H54 (cell line): ENCODE data around the gene CLTA.

Experiments
- DNase-seq: peaks from one replicate; pipeline ENCODE4 v3.0.0; 2011; ENCODE audit warnings: low spot score, mixed read lengths; ENCODE audit not compliant: insufficient read length
- FAIRE-seq: peaks from 3 replicates; lab custom pipeline; 2011; peaks lifted over from hg19 to GRCh38; lab: Jason Lieb, UNC
- POLR2A ChIP-seq: IDR thresholded peaks from 2 replicates; pipeline ENCODE4 v1.6.1; 2011; ENCODE audit warnings: low read depth, mild to moderate bottlenecking, low read length

Gene CLTA

DNA sequence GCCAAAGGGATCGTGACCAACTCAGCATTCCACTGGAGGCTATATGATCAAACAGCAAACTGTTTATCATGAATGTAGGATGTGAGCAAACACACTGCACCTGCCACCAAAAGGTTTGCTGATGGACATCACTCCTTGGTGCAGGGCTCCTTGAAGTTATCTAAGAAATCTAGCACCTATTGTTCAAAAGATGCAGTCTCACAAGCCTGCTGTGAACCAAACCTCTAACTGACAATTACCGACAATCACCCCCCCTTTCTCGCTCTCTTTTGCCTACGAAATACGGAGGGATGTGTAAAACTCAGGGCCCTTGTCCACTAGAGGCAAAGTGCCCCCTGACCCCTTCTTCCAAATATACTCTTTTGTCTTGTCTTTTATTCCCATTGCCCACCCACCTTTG is 2.5 kb upstream of the CLTA start:
- DNase-seq (no peak), FAIRE-seq (no peak)
- no peak for TF ChIP-seq POLR2A

DNA sequence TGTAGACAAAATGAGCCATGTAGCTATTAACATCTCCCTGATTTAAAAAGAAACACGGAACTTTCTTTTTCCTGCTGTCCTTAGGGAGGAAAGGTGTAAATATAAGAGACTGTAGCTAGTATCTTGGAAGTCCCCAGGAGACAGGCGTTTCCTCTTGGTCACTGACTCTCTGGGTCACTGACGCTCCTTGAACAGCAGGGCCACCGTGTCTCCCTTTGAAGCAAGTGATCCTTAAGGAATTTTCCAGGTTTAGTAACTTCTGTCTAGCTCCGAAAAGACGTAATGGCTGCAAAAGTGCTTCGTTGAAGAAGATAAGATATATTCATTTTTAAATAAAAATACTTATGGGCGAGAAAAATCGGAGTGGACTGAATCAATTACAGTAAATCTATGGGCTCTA is 745 bp upstream of the CLTA start:
- FAIRE-seq: no peak
- TF ChIP-seq POLR2A: no peak
- DNase-seq: no peak

DNA sequence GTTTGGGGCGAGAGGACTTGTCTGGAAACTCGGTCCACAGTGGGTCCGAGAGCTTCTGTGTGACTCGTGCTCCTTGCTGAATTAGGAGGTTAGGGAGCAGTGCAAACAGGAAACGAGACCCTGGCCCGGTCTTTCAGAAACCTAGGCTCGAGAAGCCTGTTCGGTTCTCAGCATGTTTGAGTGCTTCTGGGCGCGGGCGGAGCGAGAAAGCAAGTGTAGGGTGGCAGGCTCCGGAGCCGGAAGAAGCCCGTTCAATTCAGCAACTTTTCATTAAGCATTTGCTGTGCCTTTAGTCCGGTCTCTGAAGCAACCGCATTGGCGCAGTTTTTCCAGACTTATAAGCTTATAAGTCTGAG is 547 bp downstream of the CLTA start:
- FAIRE-seq (no peak), DNase-seq (no peak)
- TF ChIP-seq POLR2A: no peak

DNA sequence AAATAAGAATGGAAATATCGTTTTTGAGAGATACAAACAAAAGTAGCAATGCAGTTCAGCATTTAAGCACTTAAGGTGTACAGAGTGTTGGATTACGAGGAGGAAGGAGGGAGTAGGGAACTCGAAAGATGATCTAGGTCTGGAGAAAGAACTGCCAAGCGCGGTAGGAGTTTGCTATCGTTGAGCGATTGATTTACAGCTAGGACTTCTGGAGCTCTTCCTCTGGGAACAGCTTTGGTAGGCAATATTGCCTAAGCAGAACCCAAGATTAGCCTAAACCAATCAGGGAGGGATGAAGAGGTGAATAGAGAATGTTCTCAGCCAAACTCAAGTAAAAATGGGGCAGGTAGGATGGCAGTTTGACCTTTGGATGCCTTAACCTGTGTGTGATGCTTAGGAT is 965 bp downstream of the CLTA start:
- DNase-seq: no peak
- no peak for TF ChIP-seq POLR2A
- FAIRE-seq: no peak

DNA sequence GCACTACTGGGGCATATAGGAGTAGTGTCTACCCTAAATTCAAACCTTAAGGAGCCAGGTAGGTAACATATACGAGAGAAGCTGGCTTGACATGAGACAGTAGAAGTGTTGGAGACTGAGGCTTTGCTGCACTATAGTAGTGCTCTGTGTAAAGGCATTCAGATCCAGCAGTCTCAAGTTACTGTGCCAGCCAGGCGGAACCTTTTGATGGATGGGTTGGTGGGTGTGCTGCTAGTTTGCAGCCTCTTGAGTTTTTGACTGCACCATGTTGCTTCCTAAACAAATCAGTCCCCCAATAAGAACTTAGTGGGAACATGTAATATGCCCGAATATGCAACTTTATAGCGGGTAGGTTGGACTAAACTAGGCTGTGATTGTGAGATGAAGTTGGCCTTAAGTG is 1.5 kb downstream of the CLTA start:
- no peak for TF ChIP-seq POLR2A
- no peak for DNase-seq
- no peak for FAIRE-seq

DNA sequence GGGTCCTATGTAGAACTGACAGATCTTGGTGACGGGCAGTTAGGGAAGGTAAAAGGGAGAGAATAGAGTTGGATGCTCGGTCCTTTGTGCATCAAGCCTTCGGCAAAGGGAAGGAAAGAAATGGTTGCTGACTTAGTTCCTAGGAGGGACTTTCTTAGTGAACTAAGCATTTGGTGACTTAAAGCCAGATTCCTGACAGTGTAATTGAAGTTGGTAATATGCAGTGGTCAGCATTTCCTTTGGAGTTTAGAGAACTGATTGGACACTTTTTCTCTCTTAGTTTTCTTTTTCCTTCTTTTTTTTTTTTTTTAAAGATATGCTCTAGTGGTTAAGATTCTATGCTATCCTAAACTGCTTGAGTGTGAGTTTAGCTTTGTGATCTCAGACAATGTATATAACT is 2.3 kb downstream of the CLTA start:
- DNase-seq (no peak), FAIRE-seq (no peak)
- no peak for TF ChIP-seq POLR2A

DNA sequence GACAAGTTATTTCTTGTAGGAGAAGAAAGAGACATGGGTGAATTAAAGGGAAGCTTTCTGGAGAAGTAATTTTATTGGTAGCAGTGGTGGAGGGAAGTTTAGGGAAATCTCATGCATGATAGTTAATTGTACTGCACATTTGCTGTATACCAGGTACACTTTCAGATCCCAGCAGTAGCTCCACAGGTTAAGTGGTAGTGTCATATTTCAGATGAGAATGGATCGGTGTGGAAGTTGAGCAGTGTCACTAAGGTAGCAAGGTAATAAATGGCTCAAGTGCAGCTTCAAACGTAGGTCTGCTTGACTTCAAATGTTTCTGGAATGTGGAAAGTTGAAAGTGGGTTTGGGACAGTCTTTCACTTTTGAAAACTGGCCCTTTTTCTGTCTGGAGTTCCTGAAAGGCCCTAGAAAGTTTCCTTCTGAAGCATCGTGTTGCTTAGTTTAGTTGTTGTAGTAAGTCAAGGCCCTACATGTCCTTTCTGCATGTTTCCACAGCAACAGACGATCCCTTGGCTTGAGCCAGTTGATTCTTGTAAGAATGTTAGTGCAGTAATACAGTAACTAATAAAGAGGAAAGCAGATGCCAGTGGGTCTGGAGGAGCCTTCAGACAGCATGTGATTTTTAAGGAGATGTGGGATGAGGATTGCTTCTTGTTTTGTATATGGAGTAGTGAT is 3.7 kb downstream of the CLTA start:
- DNase-seq (no peak), FAIRE-seq (no peak)
- no peak for TF ChIP-seq POLR2A

DNA sequence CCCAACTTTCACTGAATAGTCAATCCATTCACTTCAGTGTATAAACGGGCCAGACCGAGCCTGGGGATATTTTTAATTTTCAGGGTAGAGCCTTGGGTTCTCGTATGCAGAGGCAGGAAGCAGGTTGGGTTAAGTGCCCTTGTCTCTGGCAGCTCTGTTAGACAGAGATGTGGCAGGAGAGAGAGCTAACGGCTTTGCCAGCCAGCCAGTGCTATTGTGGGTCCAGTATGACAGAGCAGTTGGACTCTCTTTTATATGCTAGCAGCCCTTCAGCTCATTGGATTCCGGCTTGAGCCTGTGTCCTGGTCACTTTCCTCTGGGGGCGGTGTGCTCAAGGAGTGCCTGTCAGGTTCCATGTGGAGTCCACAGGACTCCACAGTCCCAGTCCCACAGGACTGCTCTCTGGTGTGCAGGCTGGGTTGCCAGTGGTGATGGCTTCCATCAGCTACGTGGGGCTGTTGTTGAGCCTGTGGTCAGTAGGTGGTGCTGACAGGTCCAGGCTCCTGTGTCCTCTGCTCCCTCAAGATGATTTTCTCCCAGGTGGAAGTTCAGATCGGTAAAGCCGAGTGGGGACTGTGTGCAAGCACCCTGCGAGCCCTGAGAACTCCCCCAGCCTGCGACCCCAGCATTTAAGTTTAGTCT is 14.3 kb downstream of the CLTA start:
- FAIRE-seq (no peak), DNase-seq (no peak)
- no peak for TF ChIP-seq POLR2A

DNA sequence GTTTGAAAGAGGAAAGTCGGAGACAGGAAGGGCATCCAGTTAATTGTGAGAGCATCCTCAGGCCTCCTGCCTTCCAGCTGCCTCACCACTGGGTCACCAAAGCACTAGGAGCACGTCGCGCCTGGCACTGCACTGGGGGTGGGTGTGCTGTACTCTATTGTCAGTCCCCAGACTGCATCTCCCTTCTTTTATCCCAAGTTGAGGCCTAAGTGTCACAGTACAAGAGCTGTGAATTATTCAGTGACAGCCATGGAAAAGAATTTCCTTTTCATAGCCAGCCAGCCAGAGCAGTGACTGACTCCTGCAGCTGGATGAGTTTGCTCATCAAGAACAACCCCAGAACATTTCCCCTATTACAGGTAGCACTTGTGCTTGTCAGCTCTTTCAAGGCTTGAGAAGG is 16.3 kb downstream of the CLTA start:
- FAIRE-seq (no peak), DNase-seq (no peak)
- no peak for TF ChIP-seq POLR2A

DNA sequence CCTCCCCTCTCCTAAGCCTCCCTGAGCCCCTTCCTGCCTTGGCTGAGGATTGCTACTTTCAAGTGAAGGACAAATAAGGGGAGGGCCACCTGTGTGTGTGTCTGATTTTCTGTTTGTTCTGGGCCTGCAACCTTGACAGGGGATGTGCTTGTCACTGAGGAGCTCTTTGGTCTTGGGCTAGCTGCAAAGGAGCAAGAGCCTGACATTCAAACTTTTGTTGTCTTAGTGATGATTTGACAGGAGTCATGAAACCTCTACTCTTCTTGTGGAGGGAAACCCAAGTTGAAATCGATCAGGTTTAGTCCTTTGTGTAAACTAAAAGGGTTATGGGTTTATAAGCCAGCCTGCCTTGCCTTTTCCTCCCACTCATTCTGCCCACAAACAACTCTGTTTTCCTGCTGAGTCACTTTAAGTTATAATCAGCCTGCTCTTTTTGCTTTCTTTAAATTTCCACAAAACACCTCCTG is 16.9 kb downstream of the CLTA start:
- no peak for TF ChIP-seq POLR2A
- DNase-seq (no peak), FAIRE-seq (no peak)

DNA sequence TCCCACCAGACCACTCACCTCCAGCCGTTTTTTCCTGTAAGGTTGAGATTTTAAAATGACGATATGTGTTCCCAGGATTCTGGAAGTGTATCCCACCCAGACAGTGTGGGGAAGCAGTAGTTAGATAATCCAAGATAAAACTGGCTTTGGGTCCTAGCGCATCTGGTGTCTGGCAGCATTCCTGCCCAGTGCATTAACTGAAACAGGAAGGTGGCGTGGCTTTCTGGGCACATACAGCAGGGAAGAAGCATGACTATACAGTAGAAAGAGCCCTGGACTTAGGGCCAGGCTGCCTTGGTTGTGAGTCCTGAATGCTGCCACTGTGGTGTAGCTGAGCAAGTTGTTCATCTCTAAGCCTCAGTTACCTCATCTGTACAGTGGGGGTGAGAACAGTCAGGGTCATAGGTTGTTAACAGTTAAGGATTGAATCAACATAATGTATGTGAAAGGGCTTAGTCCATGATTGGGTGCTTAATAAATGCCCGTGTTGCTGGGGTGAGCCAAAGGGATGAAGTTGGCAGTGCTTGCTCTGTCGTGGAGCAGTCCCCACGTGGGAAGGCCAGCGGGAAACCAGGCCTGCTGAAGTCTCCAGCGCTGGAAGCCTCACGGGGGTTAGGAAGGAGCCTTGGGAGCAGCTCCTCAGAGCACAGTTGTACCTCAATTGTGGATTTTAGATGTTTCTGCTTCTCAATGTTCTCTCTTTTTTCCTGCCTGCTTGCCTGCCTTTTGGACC is 18.0 kb downstream of the CLTA start:
- DNase-seq (no peak), FAIRE-seq (no peak)
- TF ChIP-seq POLR2A: no peak

DNA sequence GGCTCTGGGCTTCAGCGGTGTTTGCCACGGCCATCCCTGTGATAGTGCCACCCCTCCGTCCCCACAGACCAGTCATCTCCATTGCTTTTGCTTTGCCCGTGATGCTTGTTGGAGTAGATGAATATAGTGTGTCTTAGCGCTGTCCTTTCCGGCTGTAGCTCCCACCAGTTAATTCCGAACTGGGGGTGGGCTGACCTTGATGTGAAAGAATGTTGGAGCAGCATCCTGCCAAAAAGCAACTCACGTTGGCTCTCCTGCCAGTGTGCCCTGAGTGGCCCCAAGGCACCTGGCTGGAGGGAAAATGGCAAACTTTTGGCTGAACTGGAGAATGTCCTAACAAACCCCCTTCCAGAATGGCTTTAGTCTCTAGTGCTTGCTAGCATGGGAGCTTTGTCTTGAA is 20.0 kb downstream of the CLTA start:
- TF ChIP-seq POLR2A: no peak
- FAIRE-seq (no peak), DNase-seq (no peak)

DNA sequence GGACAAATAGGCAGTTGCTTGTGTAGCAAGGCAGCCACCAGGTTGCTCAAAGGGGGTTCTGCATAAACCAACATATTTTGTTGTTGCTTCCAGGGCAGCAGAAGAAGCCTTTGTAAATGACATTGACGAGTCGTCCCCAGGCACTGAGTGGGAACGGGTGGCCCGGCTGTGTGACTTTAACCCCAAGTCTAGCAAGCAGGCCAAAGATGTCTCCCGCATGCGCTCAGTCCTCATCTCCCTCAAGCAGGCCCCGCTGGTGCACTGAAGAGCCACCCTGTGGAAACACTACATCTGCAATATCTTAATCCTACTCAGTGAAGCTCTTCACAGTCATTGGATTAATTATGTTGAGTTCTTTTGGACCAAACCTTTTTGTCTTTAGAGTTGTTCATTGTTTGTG is 20.8 kb downstream of the CLTA start:
- DNase-seq (no peak), FAIRE-seq (no peak)
- TF ChIP-seq POLR2A: no peak

DNA sequence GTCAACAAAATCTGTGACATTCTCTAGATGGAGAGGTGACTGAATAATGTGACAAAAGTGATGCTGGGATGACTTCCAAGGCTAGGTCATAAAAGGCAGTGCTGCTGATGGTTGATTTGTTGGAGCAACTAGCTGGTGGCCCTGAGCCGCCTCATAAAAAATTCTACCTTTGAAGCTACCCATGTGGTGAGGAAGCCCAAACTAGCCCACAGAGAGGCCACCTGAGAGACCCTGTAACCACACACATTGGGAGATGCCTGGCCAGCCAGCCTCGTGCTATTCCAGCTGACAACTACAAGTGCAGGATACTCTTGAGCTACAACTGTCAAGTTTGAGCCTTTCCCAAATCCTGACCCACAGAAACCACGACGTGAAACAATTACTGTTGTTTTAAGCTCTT is 22.7 kb downstream of the CLTA start:
- no peak for FAIRE-seq
- DNase-seq: no peak
- no peak for TF ChIP-seq POLR2A

DNA sequence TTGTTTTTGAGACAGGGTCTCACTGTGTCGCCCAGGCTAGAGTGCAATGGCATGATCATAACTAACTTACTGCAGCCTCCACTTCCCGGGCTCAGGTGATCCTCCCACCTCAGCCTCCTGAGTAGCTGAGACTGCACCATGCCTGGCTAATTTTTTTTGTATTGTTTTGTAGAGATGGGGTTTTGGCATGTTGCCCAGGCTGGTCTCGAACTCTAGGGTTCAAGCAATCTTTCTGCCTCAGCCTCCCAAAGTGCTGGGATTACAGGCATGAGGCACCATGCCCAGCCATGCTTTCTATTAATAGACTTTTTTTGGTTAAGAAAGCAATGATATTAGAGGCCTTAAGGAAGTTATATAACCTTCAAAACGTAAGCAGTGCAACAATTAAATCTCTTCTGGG is 23.3 kb downstream of the CLTA start:
- DNase-seq (no peak), FAIRE-seq (no peak)
- TF ChIP-seq POLR2A: no peak

DNA sequence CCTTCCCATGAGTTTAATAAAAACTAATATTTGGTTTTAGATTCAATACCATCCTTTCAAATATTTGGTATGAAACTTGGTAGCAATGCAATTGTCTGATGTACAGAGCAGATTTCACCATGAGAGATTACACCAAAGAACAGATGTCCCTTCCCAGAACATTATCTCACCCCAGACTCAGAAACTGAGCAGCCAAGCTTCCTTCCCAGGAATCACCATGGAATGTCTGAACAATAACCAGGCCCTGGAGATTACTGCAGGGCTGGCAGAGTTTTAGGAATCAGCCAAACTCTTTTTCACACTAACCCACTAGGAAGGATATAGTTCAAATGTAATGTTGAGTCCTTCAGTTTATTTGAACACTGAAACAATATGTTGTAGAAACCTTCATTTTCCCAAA is 23.9 kb downstream of the CLTA start:
- FAIRE-seq: no peak
- no peak for DNase-seq
- no peak for TF ChIP-seq POLR2A
